PC-3 (cell line): ENCODE results near the gene TP53INP2. TPM values are rescaled to one million over a fixed set of nuclear protein-coding genes. Genes with fewer than 3 reads are reported as not detected.

Experiments used
- ATAC-seq: fragments of 200-7000 bp; cut with Tn5 transposase; 2 replicates; pipeline ENCODE4 v1.9.1; 2020; ENCODE audit warnings: mild to moderate bottlenecking, moderate library complexity
- BruUV-seq: library from RNA; stranded (reverse); fragments of 400-500 nt; replicated peaks from 2 replicates; lab custom pipeline; 2021; lab: Mats Ljungman, UMichigan
- CTCF ChIA-PET: fragments of 300-600 bp; sonication (Branson Sonifier 250); formaldehyde crosslinking; loops from one replicate; lab custom pipeline; 2022; ENCODE audit warnings: antibody characterized with exemption; lab: Charles Lee
- POLR2A ChIA-PET: fragments of 300-600 bp; sonication (Branson Sonifier 250); formaldehyde crosslinking; loops from one replicate; lab custom pipeline; 2022; ENCODE audit warnings: antibody characterized with exemption; ENCODE audit not compliant: unreplicated experiment; lab: Charles Lee
- DNase-seq: peaks from one replicate; pipeline ENCODE4 v3.0.0-alpha.2; 2015
- H2AFZ ChIP-seq: fragments of 300-600 bp; sonication (generic); 2 replicates; pipeline ENCODE4 v1.6.0; 2016; ENCODE audit warnings: antibody characterized with exemption, low read length
- H3F3A ChIP-seq: fragments of 300-600 bp; sonication (generic); one replicate; pipeline ENCODE4 v1.6.0; 2017; ENCODE audit warnings: antibody characterized with exemption, low read length, control low read depth, mild to moderate bottlenecking; ENCODE audit not compliant: unreplicated experiment
- H3K27ac ChIP-seq: fragments of 300-600 bp; sonication (generic); 2 replicates; pipeline ENCODE4 v1.5.1; 2016; ENCODE audit warnings: mild to moderate bottlenecking, low read length
- H3K27me3 ChIP-seq: fragments of 300-600 bp; sonication (generic); 2 replicates; pipeline ENCODE4 v1.6.1; 2016; ENCODE audit warnings: low read length, mixed read lengths
- H3K36me3 ChIP-seq: fragments of 300-600 bp; sonication (generic); 2 replicates; pipeline ENCODE4 v1.6.1; 2016; ENCODE audit warnings: low read depth, mixed run types, low read length, mixed read lengths
- H3K4me1 ChIP-seq: fragments of 300-600 bp; sonication (generic); 2 replicates; pipeline ENCODE4 v1.5.1; 2016; ENCODE audit warnings: low read length; ENCODE audit not compliant: insufficient read depth
- H3K4me2 ChIP-seq: fragments of 300-600 bp; sonication (generic); 2 replicates; pipeline ENCODE4 v1.6.0; 2016; ENCODE audit warnings: low read length
- H3K4me3 ChIP-seq: fragments of 300-600 bp; sonication (generic); 2 replicates; pipeline ENCODE4 v1.5.1; 2016; ENCODE audit warnings: mild to moderate bottlenecking, low read length, mixed read lengths
- H3K79me2 ChIP-seq: fragments of 300-600 bp; sonication (generic); 2 replicates; pipeline ENCODE4 v1.6.1; 2017; ENCODE audit warnings: low read length, mixed read lengths
- H3K9ac ChIP-seq: fragments of 300-600 bp; sonication (generic); 2 replicates; pipeline ENCODE4 v1.6.0; 2016; ENCODE audit warnings: mild to moderate bottlenecking, low read length
- H3K9me2 ChIP-seq: fragments of 300-600 bp; sonication (generic); replicated peaks from 2 replicates; pipeline ENCODE4 v1.6.1; 2016; ENCODE audit warnings: mixed run types, low read length, mixed read lengths
- H3K9me3 ChIP-seq: fragments of 300-600 bp; sonication (generic); 2 replicates; pipeline ENCODE4 v1.6.1; 2016; ENCODE audit warnings: low read length, mixed read lengths
- H4K20me1 ChIP-seq: fragments of 300-600 bp; sonication (generic); 2 replicates; pipeline ENCODE4 v1.6.1; 2016; ENCODE audit warnings: low read length, mixed read lengths
- CTCF ChIP-seq: fragments of 300-600 bp; sonication (generic); conservative IDR thresholded peaks from 2 replicates; pipeline ENCODE4 v1.5.1; 2017; ENCODE audit warnings: antibody characterized with exemption, low read depth, mild to moderate bottlenecking, low read length
- EZH2 ChIP-seq: fragments of 300-600 bp; sonication (generic); IDR thresholded peaks from one replicate; pipeline ENCODE4 v1.6.1; 2017; ENCODE audit warnings: antibody characterized with exemption, mild to moderate bottlenecking, low read length; ENCODE audit not compliant: unreplicated experiment
- EZH2phosphoT487 ChIP-seq: fragments of 300-600 bp; sonication (generic); IDR thresholded peaks from 2 replicates; pipeline ENCODE4 v1.6.1; 2018; ENCODE audit warnings: mild to moderate bottlenecking, antibody characterized with exemption, low read length, borderline replicate concordance
- intact Hi-C: fragments of 100-400 bp; cut with micrococcal nuclease; formaldehyde crosslinking; loops from 2 replicates; pipeline ENCODE4 v1.9.0; 2023
- total RNA-seq: library from RNA; depleted of rRNA; stranded (reverse); fragments of >200 nt; gene quantifications from 2 replicates; pipeline ENCODE4 v1.2.3, GENCODE V29; 2014

The TP53INP2 gene
- total RNA-seq, 1 experiment from 2014 or later: 2.1 TPM

GRCh38 chr20:34710568-34710839 lies 6.4 kb downstream of the TP53INP2 start:
- intact Hi-C loops: no loop called here

GRCh38 chr20:34710861-34711574 lies 6.9 kb downstream of the TP53INP2 start:
- Histone ChIP-seq H3F3A (no peaks in the 10 kb centered on the region), H3K4me2 (peak overlapping the region; percentile 93; the same call in 1 of the 2 replicates), H3K79me2 (no peaks in the 10 kb centered on the region), H3K4me1 (peaks cover 33% of the 10 kb centered on the region), H4K20me1 (no peaks in the 10 kb centered on the region; the same call in 1 of the 2 replicates), H3K36me3 (peaks cover 6% of the 10 kb centered on the region; the same call in 1 of the 2 replicates), H3K9me2 (no peaks in the 10 kb centered on the region), H3K4me3 (no peak overlapping the region), H3K27me3 (no peaks in the 10 kb centered on the region), H3K9ac (no peak overlapping the region), H3K9me3 (no peaks in the 10 kb centered on the region), H3K27ac (no peak overlapping the region), H2AFZ (no peak overlapping the region)
- DNase-seq (no peak), ATAC-seq (no peak)
- POLR2A ChIA-PET: no interaction called here
- intact Hi-C loops: no loop called here
- CTCF ChIA-PET: no interaction called here
- BruUV-seq: no TSS peak
- no peak for TF ChIP-seq EZH2phosphoT487
- no peak for TF ChIP-seq CTCF
- TF ChIP-seq EZH2: no peak

More at GRCh38 chr20:34710568-34710839, 6.4 kb downstream of the TP53INP2 start:
- TF ChIP-seq EZH2 (no peak), EZH2phosphoT487 (no peak), CTCF (no peak)
- ATAC-seq (no peak), DNase-seq (no peak)
- TSS peak; percentile 1 for BruUV-seq
- no peaks in the 10 kb centered on the region; the same call in 1 of the 2 replicates for H4K20me1 ChIP-seq
- no peaks in the 10 kb centered on the region for H3K27me3 ChIP-seq
- peaks cover 6% of the 10 kb centered on the region; the same call in 1 of the 2 replicates for H3K36me3 ChIP-seq
- ChIA-PET CTCF (no interaction called here), POLR2A (no interaction called here)
- H3K27ac ChIP-seq: no peak overlapping the region
- H3K4me2 ChIP-seq: peak overlapping the region; percentile 93
- H3K4me1 ChIP-seq: peaks cover 35% of the 10 kb centered on the region
- H3F3A ChIP-seq: no peaks in the 10 kb centered on the region
- no peak overlapping the region for H2AFZ ChIP-seq
- H3K9me2 ChIP-seq: no peaks in the 10 kb centered on the region
- no peak overlapping the region for H3K9ac ChIP-seq
- H3K79me2 ChIP-seq: no peaks in the 10 kb centered on the region
- peak overlapping the region; percentile 85 for H3K4me3 ChIP-seq
- H3K9me3 ChIP-seq: no peaks in the 10 kb centered on the region

- Histone ChIP-seq H3K4me2 (no peak overlapping the region), H3K27ac (no peak overlapping the region), H3K36me3 (peaks cover 6% of the 10 kb centered on the region; the same call in 1 of the 2 replicates), H3K9me3 (no peaks in the 10 kb centered on the region), H3F3A (no peaks in the 10 kb centered on the region), H4K20me1 (no peaks in the 10 kb centered on the region; the same call in 1 of the 2 replicates), H3K9me2 (no peaks in the 10 kb centered on the region), H2AFZ (no peak overlapping the region), H3K9ac (no peak overlapping the region), H3K4me1 (peaks cover 33% of the 10 kb centered on the region), H3K27me3 (no peaks in the 10 kb centered on the region), H3K4me3 (no peak overlapping the region), H3K79me2 (no peaks in the 10 kb centered on the region)
- ChIA-PET POLR2A (interaction anchor here (0.5 kb wide), 1 partner anchor 38 kb away, joined by 3 read pairs; no protein-coding TSS in a partner anchor), CTCF (no interaction called here)
- no peak for ATAC-seq
- intact Hi-C loops: no loop called here
- DNase-seq: no peak
- TF ChIP-seq CTCF (no peak), EZH2phosphoT487 (no peak), EZH2 (no peak)
- no TSS peak for BruUV-seq
Measured at GRCh38 chr20:34711813-34712430, 7.8 kb downstream of the TP53INP2 start.
